Epidermal melanocyte (primary cell): ENCODE data around the gene MLLT6.
"Not testable (repeated sequence)": the region's sequence is repeated elsewhere in the genome, so short reads cannot be mapped to it uniquely, and the experiment has no call there.

Experiments used
- DNase-seq: peaks from one replicate; pipeline ENCODE4 v3.0.0; 2011; ENCODE audit warnings: low spot score; ENCODE audit not compliant: insufficient read length

MLLT6 gene

GRCh38 chr17:38725066-38725465 lies 20.0 kb downstream of the MLLT6 start:
- no peak for DNase-seq

- not testable (repeated sequence) for DNase-seq
Measured at GRCh38 chr17:38726145-38726544, 21.1 kb downstream of the MLLT6 start.

DNA sequence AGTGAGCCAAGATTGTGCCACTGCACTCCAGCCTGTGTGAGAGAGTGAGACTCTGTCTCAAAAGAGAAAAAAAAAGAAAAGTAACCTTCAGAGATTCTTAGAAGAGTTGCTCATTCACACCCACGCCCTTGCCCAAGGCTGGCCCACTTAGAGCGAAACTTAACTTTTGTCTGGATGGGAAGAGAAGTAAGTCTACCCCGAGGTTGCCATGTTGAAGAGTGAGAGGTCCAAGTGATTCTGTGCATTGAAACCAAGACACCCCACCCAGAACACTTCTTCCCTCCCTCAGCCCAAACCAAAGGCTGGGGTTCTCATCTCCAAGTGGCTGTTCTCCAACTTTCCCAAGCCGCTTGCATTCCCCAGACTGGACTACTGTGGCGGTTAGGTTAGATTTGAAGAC lies 22.7 kb downstream of the MLLT6 start:
- DNase-seq, result no peak

DNA sequence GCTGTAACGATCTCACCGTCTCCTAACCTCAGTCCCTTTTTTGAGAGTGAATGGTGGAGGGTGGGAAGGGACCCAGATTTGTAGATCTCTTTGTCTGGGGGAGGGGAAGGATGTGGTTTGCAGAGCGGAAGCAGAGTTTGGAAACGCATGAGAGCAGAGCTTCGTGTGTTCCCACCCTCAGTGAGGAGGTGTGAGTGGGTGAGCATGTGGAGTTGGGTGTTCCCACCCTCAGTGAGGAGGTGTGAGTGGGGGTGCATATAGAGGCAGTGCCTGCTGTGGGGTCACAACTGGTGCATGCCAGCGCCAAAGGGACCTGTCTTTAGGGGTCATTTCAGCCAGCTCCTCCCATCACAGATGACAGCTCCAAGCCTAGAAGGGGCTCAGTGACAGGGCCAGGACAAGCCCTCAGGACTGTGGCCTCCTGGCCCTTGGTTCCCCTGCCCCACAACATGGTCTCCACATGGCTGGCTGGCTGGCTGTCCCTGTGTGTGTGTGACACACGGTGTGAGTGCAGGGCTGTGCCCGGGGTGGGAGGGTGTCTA lies 23.3 kb downstream of the MLLT6 start:
- no peak for DNase-seq

- DNase-seq, result no peak
Measured at GRCh38 chr17:38729368-38729885, 24.4 kb downstream of the MLLT6 start.

- peak; percentile 92 for DNase-seq
Measured at GRCh38 chr17:38729886-38730525, 24.9 kb downstream of the MLLT6 start, which contains the start of gene CISD3. TSS of gene CISD3 (plus strand) at chr17:38730341. CDS start at chr17:38730359, 18 bp downstream.

GRCh38 chr17:38730526-38731379 lies 25.7 kb downstream of the MLLT6 start:
- no peak for DNase-seq

- no peak for DNase-seq
Measured at GRCh38 chr17:38731526-38732294, 26.6 kb downstream of the MLLT6 start.

DNA sequence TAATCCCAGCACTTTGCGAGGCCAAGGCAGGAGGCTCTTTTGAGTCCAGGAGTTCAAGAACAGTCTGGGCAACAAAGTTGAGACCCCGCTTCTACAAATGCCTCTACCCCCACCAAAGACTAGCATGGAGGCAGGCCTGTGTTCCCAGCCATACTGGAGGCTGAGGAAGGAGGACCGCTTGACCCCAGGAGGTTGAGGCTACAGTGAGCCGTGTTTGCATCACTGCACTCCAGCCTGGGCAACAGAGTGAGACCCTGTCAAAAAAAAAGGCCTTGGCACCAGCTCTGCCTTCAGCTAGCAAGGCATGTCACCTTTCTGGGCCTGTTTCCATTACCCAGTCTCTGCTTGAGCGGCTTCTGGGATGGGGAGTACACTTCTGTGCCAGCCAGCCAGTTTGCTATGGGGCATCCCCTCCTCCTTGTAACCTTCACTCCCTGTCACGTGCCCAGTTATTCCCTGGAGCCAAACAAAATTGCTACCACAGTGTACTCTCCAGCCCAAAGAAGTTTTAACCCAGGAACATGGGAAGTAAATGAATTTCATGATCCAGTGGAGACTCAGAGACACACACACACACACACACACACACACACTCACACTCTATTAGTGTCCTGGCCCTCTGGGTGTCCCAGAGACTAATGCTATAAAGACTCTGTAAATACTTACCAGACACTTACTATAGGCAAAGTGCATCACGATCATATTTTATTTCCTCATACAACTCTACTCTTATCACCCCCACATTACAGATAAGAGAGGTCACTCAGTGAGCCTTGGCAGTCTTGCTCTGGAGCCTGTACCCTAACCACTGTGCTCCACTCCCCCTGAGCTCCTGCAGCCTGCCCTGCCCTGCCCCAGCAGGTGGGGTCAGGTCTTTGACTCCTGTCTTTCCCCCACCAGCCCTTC lies 27.6 kb downstream of the MLLT6 start:
- DNase-seq, result no peak

DNA sequence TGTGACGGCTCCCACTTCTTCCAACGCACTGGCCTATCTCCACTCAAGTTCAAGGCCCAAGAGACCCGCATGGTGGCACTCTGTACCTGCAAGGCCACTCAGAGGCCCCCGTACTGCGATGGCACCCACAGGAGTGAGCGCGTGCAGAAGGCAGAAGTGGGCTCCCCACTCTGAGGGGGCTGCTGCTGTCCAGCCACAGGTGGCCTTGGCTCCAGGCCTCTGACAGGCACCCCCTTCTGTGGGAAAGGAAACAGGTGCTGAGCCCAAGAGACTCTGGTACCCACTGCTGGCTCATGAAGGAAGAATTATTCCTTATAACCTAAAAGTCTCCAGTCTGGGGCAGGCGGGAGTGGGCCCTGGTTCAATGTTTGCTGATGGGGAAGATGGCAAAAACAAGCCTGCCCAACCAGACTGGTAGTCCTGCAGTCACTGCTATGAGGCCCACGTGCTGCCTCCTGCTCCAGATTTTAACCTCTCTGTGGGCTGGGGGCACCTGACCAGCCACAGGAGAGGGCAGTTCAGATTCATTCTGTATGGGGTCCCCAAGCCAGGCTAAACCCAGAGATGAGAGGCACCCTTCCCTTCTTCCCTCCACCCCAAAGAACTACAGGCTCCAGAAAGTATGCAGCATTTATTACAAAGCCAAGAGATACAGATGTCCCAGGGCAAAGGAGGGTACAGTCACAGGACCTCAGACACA lies 28.4 kb downstream of the MLLT6 start:
- DNase-seq, result no peak

DNA sequence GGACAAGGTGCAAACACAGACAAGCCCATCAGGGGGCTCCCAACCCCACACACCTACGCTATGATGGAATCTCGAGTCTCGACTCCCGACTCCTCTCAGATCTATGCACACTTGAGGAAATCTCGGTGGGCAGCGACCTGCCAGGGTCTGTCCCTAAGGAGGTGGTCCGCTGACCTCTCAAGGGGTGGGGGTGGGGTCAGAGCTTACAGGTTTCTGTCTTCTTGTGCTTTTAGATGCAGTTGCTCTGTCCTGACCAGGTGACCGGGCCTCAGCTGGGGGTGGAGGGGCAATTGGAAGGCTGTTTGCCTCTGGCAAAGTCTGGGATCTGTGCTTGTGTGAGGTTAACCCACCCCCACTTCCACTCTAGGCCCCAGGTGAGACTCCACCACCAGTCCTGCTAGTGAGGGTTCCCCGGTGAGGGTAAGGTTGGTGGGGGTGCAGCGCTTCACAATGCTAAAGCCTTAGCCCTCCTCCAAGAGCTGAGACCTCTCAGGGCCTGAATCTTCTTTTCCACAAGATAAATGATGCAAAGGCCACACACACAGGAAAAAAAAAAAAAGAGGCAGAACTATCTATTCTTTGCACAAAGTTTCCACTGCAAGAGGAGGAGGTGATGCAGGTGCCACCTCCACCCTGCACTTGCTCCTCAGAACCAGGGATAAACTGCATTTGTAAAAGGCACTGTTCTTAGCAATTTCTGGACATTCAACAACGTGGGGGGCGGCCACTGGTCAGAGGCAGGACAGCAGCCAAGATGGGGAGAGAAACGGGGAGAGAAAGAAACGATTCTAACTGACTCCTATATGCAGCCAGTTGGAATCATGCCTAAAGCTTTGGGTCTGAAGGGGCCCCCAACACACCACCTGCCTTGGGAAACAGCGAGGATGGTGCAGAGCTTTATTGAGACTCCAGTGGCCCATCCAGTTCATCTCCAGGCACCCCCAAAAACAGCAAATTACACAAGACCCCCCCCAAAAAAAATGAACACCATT lies 29.2 kb downstream of the MLLT6 start:
- DNase-seq, result no peak

DNA sequence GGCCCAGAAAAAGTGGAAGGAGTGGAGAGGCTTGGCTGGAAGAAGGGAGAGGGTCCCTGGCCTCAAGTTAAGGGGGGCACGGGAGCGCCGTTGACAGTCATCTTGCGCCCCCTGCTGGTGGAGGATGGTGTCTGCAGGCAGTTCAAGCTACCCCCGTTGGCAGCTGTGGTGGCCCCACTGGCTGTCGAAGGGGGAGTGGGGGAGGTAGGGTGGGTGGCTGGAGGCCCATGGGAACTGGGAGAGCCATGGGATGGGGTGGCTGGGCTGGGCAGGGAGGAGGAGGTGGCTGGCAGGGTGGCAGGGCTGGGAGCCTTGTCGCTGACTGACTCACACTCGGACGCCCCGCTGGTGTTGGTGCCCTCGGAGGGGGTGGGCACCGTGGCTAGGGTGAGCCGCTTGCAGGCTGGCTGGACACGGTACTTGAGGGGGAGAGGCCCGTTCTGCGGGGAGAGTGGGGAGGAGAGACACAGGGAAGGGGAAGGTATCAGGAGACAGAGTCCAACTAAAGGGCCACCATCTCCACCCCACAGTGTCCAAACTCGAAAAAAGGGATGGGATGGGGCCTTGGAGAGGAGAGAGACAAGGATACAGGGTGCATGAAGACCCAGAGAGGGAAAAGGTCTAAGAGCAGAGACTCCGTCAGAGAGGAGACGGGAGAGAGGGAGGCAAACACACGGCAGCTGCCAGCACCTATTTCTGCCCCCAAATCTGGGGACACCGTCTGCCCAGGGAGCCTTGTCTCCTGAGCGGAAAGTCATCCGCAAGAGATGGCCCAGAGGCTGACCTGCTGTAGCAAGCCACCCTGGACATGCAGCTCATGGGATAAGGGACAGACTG lies 30.3 kb downstream of the MLLT6 start:
- peak; percentile 72 for DNase-seq

DNA sequence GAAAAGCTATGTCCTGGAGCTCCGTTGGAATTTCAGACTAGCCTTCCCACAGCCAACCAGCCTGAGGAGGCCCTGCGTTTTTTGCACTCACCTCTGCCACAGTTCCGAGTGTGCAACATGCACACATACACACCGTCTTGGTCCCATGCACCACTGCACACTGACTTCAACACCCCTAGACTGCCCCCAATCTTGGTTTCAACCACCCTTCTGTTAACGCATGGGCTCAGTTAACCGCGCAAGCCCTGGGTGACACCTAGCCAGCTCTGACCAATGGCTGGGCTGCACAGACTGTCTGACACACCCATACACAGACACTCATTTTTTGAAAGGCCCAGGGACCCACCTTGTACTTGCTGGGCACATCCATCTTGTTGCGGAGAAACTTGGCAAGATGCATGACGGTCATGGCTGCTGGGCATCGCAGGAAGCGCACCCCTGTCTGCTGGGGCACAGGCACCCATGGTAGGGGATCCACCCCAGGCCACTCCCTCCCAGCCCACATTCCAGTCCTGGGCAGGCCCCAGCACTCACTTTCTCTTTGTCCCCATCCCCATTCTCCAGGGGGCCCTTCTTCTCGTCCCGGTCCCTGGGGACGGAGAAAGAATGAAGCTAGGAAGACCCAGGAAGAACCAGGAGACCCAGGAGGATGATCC lies 33.1 kb downstream of the MLLT6 start:
- DNase-seq, result no peak

DNA sequence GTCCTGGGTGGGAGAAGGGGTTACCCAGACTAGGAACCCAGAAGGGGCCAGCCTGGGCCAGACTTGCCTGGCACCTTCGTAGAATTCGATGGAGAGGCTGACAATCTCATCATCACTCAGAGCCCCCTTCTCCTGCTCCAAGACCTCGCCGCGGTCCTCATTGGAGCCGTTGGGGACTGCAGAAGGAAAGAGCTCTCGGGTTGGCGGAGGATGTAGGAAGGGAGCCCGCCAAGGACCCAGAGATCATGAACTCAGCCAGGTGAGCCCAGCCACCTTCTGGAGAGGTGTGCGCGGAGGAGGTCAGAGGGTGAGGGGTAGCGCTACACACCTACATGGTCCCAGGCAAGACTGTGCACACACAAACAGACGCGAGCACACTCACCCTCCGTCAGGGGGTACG lies 33.6 kb downstream of the MLLT6 start:
- DNase-seq, result no peak

DNA sequence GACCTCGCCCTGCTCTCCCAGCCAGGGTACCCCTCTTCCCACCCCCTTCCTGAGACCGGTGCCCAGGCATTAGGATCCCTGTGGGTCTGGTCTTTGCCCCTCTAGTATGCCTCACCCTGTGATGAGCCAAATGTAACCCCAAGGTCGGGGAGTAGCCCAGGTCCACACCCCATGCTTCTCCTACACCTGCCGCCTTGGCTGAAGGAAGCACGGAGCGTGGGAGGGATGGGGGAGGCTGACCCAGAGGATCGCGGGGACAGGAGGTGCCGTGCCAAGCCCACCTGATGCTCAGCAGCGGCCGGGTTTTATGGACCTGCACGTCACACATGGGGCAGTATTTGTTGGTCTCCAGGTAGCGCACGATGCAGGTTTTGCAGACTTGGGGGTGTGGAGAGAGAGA lies 34.2 kb downstream of the MLLT6 start:
- DNase-seq, result no peak

GRCh38 chr17:38740044-38740443 lies 35.0 kb downstream of the MLLT6 start:
- no peak for DNase-seq

DNA sequence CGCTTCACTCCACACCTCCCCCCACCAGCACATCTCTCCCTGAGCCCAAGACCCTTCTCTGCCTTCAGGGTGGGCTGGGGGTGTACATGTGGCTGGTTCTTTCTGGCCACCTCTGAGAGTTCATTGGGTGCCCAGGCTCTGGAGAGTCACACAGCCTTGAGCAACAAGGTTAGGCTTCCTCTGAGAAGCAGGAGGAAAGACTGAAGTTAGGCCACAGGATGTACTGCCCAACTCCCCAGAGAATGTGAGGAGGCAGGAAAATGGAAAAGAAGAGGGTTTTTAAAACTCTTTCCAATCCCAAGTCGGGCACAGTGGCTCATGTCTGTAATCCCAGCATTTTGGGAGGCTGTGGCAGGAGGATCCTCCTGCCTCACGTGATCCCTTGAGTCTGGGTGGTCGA lies 35.7 kb downstream of the MLLT6 start:
- DNase-seq, result no peak
